Right lobe of liver (tissue), 6 donors: ENCODE results near the gene EPS15. TPM values are rescaled to one million over a fixed set of nuclear protein-coding genes. Genes with fewer than 3 reads are reported as not detected.

Experiments used
- ATAC-seq, 4 donors: fragments of 200-7000 bp; cut with Tn5 transposase; one replicate each; pipeline ENCODE4 v1.9.1; 2020; ENCODE audit warnings: mild to moderate bottlenecking in 4 of 4, moderate library complexity in 4 of 4
- DNase-seq, 3 donors: peaks; one replicate each; pipeline ENCODE4 v3.0.0-alpha.2; 2020
- H3K27ac ChIP-seq, 3 donors: fragments of 200-600 bp; one replicate each; pipeline ENCODE4 v1.8.0; 2022
- H3K27me3 ChIP-seq, 2 donors: fragments of 200-600 bp; one replicate each; pipeline ENCODE4 v1.8.0; 2022
- H3K36me3 ChIP-seq, 4 donors: fragments of 200-600 bp; sonication (generic) in 1 of 4; one replicate each; pipeline versions ENCODE4 v1.5.1 to v1.8.0; 2017 to 2022; ENCODE audit warnings: control low read depth in 1 of 4
- H3K4me1 ChIP-seq, 4 donors: fragments of 200-600 bp; sonication (generic) in 1 of 4; one replicate each; pipeline versions ENCODE4 v1.5.1 to v1.8.0; 2017 to 2022; ENCODE audit warnings: control low read depth in 1 of 4
- H3K4me3 ChIP-seq, 3 donors: fragments of 200-600 bp; one replicate each; pipeline ENCODE4 v1.8.0; 2022
- H3K9me3 ChIP-seq, 4 donors: fragments of 200-600 bp; sonication (generic) in 1 of 4; one replicate each; pipeline versions ENCODE4 v1.5.1 to v1.8.0; 2017 to 2022; ENCODE audit warnings: control low read depth in 1 of 4
- CTCF ChIP-seq, 4 donors: fragments of 200-600 bp in 3 of 4; fragments of 450-650 bp in 1 of 4; IDR thresholded peaks; one replicate each; pipeline versions ENCODE4 v1.5.1 to v1.8.0; 2016 to 2022; ENCODE audit warnings: antibody characterized with exemption in 4 of 4, mild to moderate bottlenecking in 2 of 4
- POLR2A ChIP-seq: fragments of 450-650 bp; IDR thresholded peaks from one replicate; pipeline ENCODE4 v1.6.1; 2017; ENCODE audit warnings: antibody characterized with exemption, mild to moderate bottlenecking
- WGBS: methylation state at CpG from one replicate; pipeline ENCODE4 v1.1.6; 2018; ENCODE audit warnings: low coverage, low lambda C conversion rate; ENCODE audit not compliant: insufficient coverage; ENCODE audit errors: missing lambda C conversion rate; 5-methylcytosine and 5-hydroxymethylcytosine counted together
- intact Hi-C, 2 donors: fragments of 100-400 bp; cut with DNase I; formaldehyde crosslinking; loops; one replicate each; pipeline versions ENCODE4 v1.11.2 to v1.14.1; 2022
- total RNA-seq, 6 experiments: library from RNA; depleted of rRNA in 2 of 6; stranded (reverse); fragments of >200 nt in 2 of 6; fragmentation: NEBNext Ultra II Directional in 3 of 6; extraction: Animal tissue kit (Norgen Biotek cat#: 25700) in 3 of 6; gene quantifications; one replicate each; pipeline versions ENCODE4 v1.1.0 to v1.2.4, GENCODE V29; 2016 to 2023
- donor health status: DM: no; HTN: yes; CAD: no.
- donor health status: DM: no; HTN: no; CAD: no.
- donor health status: DM: no; HTN: no; CAD: no.
- donor health status: DM: no; HTN: yes; CAD: no.
- donor health status: DM: no; HTN: yes; CAD: no.

The EPS15 gene
- total RNA-seq, 6 experiments from 2014 or later: 23.2 to 30.9 (median 28.6) TPM

- no peak for DNase-seq
- intact Hi-C loops: no loop called here
- TF ChIP-seq POLR2A: no peak
- TF ChIP-seq CTCF (IDR thresholded peaks at IDR 0.05): no peak
- Histone ChIP-seq H3K9me3 (no peaks in the 10 kb centered on the region), H3K4me3 (no peak overlapping the region), H3K36me3 (no peaks in the 10 kb centered on the region), H3K4me1 (peaks cover 2 to 11% (median 6%) of the 10 kb centered on the region in 4 donors), H3K27ac (no peak overlapping the region), H3K27me3 (no peaks in the 10 kb centered on the region)
- ATAC-seq: no peak
- 95% methylated on average over 4 of the region's 5 CpGs for WGBS
Measured at GRCh38 chr1:51311826-51312225, 207.2 kb downstream of the EPS15 start.

DNA sequence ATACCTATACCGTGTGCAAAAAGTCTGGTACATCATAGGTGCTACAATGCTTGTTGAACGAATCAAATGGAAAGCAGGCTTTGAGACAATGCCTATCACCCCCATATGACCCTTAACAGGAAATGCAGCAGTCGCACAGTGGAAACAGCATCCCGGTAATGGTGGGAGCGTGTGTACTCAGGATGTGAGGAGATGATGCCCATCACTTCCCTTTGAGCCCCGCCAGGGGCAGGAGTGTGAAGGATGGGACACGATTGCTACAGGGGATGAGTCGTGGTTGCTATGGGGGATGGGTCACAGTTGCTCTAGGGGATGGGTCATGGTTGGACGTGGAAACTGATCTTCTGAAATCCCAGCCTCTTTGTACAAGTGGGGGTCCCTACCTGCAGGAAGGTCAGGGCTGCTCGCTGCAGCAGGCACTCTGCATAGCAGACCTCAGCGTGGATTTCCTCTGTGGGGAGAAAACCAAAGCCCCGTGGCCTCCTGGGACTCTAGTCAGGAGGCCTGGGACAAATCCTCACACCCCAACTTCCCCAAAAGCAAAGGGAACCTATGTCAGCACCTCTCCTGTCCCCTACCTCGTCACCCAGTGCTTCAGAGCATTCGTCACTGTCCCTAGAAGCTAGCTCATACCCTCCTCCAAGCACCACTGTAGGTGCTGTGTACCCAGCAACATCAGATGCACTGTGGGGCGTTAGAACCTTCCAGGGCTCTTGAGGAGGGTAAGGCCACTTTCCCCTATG, 208.0 kb downstream of the EPS15 start:
- no peaks in the 10 kb centered on the region for H3K27me3 ChIP-seq
- TF ChIP-seq CTCF (IDR thresholded peaks at IDR 0.05): no peak
- no peak for TF ChIP-seq POLR2A
- no peaks in the 10 kb centered on the region for H3K9me3 ChIP-seq
- 70% methylated on average over 9 of the region's 15 CpGs for WGBS
- H3K36me3 ChIP-seq: no peaks in the 10 kb centered on the region
- no peak overlapping the region for H3K27ac ChIP-seq
- peaks cover 2 to 11% (median 6%) of the 10 kb centered on the region in 4 donors for H3K4me1 ChIP-seq
- no peak overlapping the region for H3K4me3 ChIP-seq
- no peak for ATAC-seq
- intact Hi-C loops: no loop called here
- no peak for DNase-seq

- no peak for DNase-seq
- Histone ChIP-seq H3K27me3 (no peaks in the 10 kb centered on the region), H3K9me3 (no peaks in the 10 kb centered on the region), H3K36me3 (no peaks in the 10 kb centered on the region), H3K4me1 (peaks cover 0 to 20% (median 5%) of the 10 kb centered on the region in 4 donors), H3K27ac (no peak overlapping the region), H3K4me3 (no peak overlapping the region)
- no CpG with 5 or more reads among the region's 8 CpGs for WGBS
- no peak for ATAC-seq
- TF ChIP-seq POLR2A (no peak), CTCF (IDR thresholded peaks at IDR 0.05) (no peak)
- intact Hi-C loops: no loop called here
Measured at GRCh38 chr1:51309291-51309690, 209.8 kb downstream of the EPS15 start.

GRCh38 chr1:51308636-51309035, 210.4 kb downstream of the EPS15 start:
- DNase-seq: no peak

More at GRCh38 chr1:51308636-51309035, 210.4 kb downstream of the EPS15 start:
- no peaks in the 10 kb centered on the region for H3K27me3 ChIP-seq
- H3K36me3 ChIP-seq: no peaks in the 10 kb centered on the region
- 82% methylated on average over 3 of the region's 6 CpGs for WGBS
- peaks cover 0 to 14% (median 4%) of the 10 kb centered on the region in 4 donors for H3K4me1 ChIP-seq
- TF ChIP-seq CTCF (IDR thresholded peaks at IDR 0.05): no peak
- no peak for TF ChIP-seq POLR2A
- no peak for ATAC-seq
- H3K4me3 ChIP-seq: no peak overlapping the region
- intact Hi-C loops: no loop called here
- no peaks in the 10 kb centered on the region for H3K9me3 ChIP-seq
- H3K27ac ChIP-seq: no peak overlapping the region
